ENCODE measurements around the gene SIM2. TPM values are rescaled to one million over a fixed set of nuclear protein-coding genes. Genes with fewer than 3 reads are reported as not detected.

The SIM2 gene
- total and polyA plus RNA-seq, 2 experiments from 2014 or later = 0.14 TPM; not detected in 1

- H3K4me2 ChIP-seq (ENCODE audit: unreplicated experiment) = no peak overlapping the region
These were observed 2.2 kb downstream of the SIM2 start for GRCh38 chr21:36700971-36701755.

GRCh38 chr21:36701756-36702621 is 3.1 kb downstream of the SIM2 start:
- Histone ChIP-seq H3K9ac (no peak overlapping the region), H4K20me1 (ENCODE audit: insufficient read depth) (no peaks in the 10 kb centered on the region), H3K36me3 (ENCODE audit: low read depth) (no peaks in the 10 kb centered on the region), H3K4me1 (ENCODE audit: insufficient read depth) (no peaks in the 10 kb centered on the region), H3K4me2 (ENCODE audit: unreplicated experiment) (no peak overlapping the region), H2AFZ (no peak overlapping the region), H3K27ac (no peak overlapping the region), H3F3A (ENCODE audit: insufficient read depth) (no peaks in the 10 kb centered on the region), H3K9me3 (ENCODE audit: low read depth) (no peaks in the 10 kb centered on the region), H3K27me3 (replicated peaks; ENCODE audit: insufficient read depth) (peaks cover 94% of the 10 kb centered on the region), H3K79me2 (ENCODE audit: insufficient read depth) (no peaks in the 10 kb centered on the region), H3K9me2 (ENCODE audit: insufficient read depth) (no peaks in the 10 kb centered on the region), H3K4me3 (no peak overlapping the region)
- no peak for DNase-seq
- WGBS, 2 experiments (ENCODE audit: low coverage in 1 of 2, low lambda C conversion rate in 2 of 2, missing lambda C conversion rate in 2 of 2) = 5 to 9% methylated on average over 26 of the region's 26 CpGs
- in situ Hi-C loops (cut with MboI) = no loop called here
- TF ChIP-seq EZH2 (IDR thresholded peaks at IDR 0.05; ENCODE audit: insufficient read depth, poor library complexity, severe bottlenecking) (peak; percentile 87), EZH2phosphoT487 (IDR thresholded peaks at IDR 0.05; ENCODE audit: insufficient read depth, low read depth) (no peak)

More at GRCh38 chr21:36700971-36701755, 2.2 kb downstream of the SIM2 start:
- TF ChIP-seq EZH2 (IDR thresholded peaks at IDR 0.05; ENCODE audit: insufficient read depth, poor library complexity, severe bottlenecking) (no peak), EZH2phosphoT487 (IDR thresholded peaks at IDR 0.05; ENCODE audit: insufficient read depth, low read depth) (no peak)
- WGBS, 2 experiments (ENCODE audit: low coverage in 1 of 2, low lambda C conversion rate in 2 of 2, missing lambda C conversion rate in 2 of 2) = 0 to 3% methylated on average over 54 to 60 of the region's 65 CpGs
- no peaks in the 10 kb centered on the region for H3K36me3 ChIP-seq (ENCODE audit: low read depth)
- no peaks in the 10 kb centered on the region for H3K9me3 ChIP-seq (ENCODE audit: low read depth)
- H4K20me1 ChIP-seq (ENCODE audit: insufficient read depth) = no peaks in the 10 kb centered on the region
- in situ Hi-C loops (cut with MboI) = no loop called here
- no peak overlapping the region for H3K9ac ChIP-seq
- no peak overlapping the region for H2AFZ ChIP-seq
- H3K4me1 ChIP-seq (ENCODE audit: insufficient read depth) = no peaks in the 10 kb centered on the region
- H3K27me3 ChIP-seq (replicated peaks; ENCODE audit: insufficient read depth) = peaks cover 94% of the 10 kb centered on the region
- no peaks in the 10 kb centered on the region for H3F3A ChIP-seq (ENCODE audit: insufficient read depth)
- no peak overlapping the region for H3K27ac ChIP-seq
- no peaks in the 10 kb centered on the region for H3K79me2 ChIP-seq (ENCODE audit: insufficient read depth)
- no peak for DNase-seq
- no peak overlapping the region for H3K4me3 ChIP-seq
- no peaks in the 10 kb centered on the region for H3K9me2 ChIP-seq (ENCODE audit: insufficient read depth)

DNA sequence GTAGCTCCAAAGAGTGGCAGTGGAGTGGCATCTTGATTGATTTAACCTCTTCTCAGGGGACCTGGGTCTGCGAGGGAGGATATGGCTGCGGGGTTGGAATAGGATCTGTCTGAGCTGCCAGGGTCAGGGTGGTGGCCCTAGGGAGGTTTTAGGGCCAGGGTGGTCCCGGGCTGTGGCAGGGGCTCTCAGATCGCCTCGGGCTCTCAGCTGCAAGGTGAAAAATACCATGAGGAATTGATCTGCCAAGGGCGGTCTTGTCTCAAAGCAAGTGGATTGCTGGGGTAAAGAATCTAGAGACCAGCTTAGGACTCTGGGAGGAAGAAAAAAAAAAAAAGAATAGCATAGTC is 3.7 kb downstream of the SIM2 start:
- no peaks in the 10 kb centered on the region for H3K4me1 ChIP-seq (ENCODE audit: insufficient read depth)
- no peak overlapping the region for H3K27ac ChIP-seq
- no peaks in the 10 kb centered on the region for H3K9me2 ChIP-seq (ENCODE audit: insufficient read depth)
- H2AFZ ChIP-seq = no peak overlapping the region
- H3K4me3 ChIP-seq = no peak overlapping the region
- H3K9ac ChIP-seq = no peak overlapping the region
- TF ChIP-seq EZH2phosphoT487 (IDR thresholded peaks at IDR 0.05; ENCODE audit: insufficient read depth, low read depth) (no peak), EZH2 (IDR thresholded peaks at IDR 0.05; ENCODE audit: insufficient read depth, poor library complexity, severe bottlenecking) (no peak)
- no peaks in the 10 kb centered on the region for H3K36me3 ChIP-seq (ENCODE audit: low read depth)
- H3F3A ChIP-seq (ENCODE audit: insufficient read depth) = no peaks in the 10 kb centered on the region
- no peak for DNase-seq
- H3K4me2 ChIP-seq (ENCODE audit: unreplicated experiment) = no peak overlapping the region
- in situ Hi-C loops (cut with MboI) = no loop called here
- 27 to 33% methylated on average over 6 of the region's 6 CpGs for WGBS, 2 experiments (ENCODE audit: low coverage in 1 of 2, low lambda C conversion rate in 2 of 2, missing lambda C conversion rate in 2 of 2)
- peaks cover 94% of the 10 kb centered on the region for H3K27me3 ChIP-seq (replicated peaks; ENCODE audit: insufficient read depth)
- H3K9me3 ChIP-seq (ENCODE audit: low read depth) = no peaks in the 10 kb centered on the region
- no peaks in the 10 kb centered on the region for H4K20me1 ChIP-seq (ENCODE audit: insufficient read depth)
- no peaks in the 10 kb centered on the region for H3K79me2 ChIP-seq (ENCODE audit: insufficient read depth)

DNA sequence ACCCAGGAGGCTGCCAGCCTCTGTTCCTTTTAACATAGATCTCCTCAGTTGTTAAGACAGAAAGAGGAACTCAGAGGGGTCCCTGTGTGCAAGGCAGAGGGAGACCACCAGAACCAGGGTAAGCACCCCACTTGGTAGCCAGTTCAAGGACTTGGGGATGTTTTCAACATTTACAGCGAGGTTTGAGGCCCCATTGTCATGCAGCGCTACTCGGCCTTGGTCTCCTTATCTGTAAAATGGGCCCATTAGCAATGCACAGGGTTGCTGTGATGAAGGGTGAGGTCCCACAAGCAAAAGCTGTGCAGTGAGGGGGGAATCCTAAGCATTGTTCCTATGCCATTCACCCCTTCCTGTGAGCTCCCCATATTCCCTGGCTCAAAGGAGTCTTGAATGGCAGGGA is 4.2 kb downstream of the SIM2 start:
- H3K36me3 ChIP-seq (ENCODE audit: low read depth) = no peaks in the 10 kb centered on the region
- H3K4me1 ChIP-seq (ENCODE audit: insufficient read depth) = no peaks in the 10 kb centered on the region
- no peak overlapping the region for H3K27ac ChIP-seq
- no peaks in the 10 kb centered on the region for H3F3A ChIP-seq (ENCODE audit: insufficient read depth)
- 11 to 14% methylated on average over 3 of the region's 3 CpGs for WGBS, 2 experiments (ENCODE audit: low coverage in 1 of 2, low lambda C conversion rate in 2 of 2, missing lambda C conversion rate in 2 of 2)
- no peak overlapping the region for H3K4me3 ChIP-seq
- H3K4me2 ChIP-seq (ENCODE audit: unreplicated experiment) = no peak overlapping the region
- H3K79me2 ChIP-seq (ENCODE audit: insufficient read depth) = no peaks in the 10 kb centered on the region
- no peak overlapping the region for H3K9ac ChIP-seq
- no peaks in the 10 kb centered on the region for H3K9me2 ChIP-seq (ENCODE audit: insufficient read depth)
- H4K20me1 ChIP-seq (ENCODE audit: insufficient read depth) = no peaks in the 10 kb centered on the region
- TF ChIP-seq EZH2 (IDR thresholded peaks at IDR 0.05; ENCODE audit: insufficient read depth, poor library complexity, severe bottlenecking) (no peak), EZH2phosphoT487 (IDR thresholded peaks at IDR 0.05; ENCODE audit: insufficient read depth, low read depth) (no peak)
- no peak overlapping the region for H2AFZ ChIP-seq
- DNase-seq = no peak
- H3K27me3 ChIP-seq (replicated peaks; ENCODE audit: insufficient read depth) = peaks cover 92% of the 10 kb centered on the region
- no peaks in the 10 kb centered on the region for H3K9me3 ChIP-seq (ENCODE audit: low read depth)
- in situ Hi-C loops (cut with MboI) = no loop called here

All from GM23248 (cell line).